Measurements from ENCODE around the gene AGBL4.

GRCh38 chr1:49389699-49390098 is 634.1 kb downstream of the AGBL4 start:
- TF ChIP-seq CTCF (IDR thresholded peaks at IDR 0.05) (no peak), POLR2AphosphoS5 (IDR thresholded peaks at IDR 0.05) (no peak), POLR2A (IDR thresholded peaks at IDR 0.05) (no peak), EP300 (IDR thresholded peaks at IDR 0.05) (no peak)
